RCC 7860 (cell line): ENCODE data around the gene IL27RA.
"Not testable (repeated sequence)": the region's sequence is repeated elsewhere in the genome, so short reads cannot be mapped to it uniquely, and the experiment has no call there.

Experiments
- DNase-seq: peaks from one replicate; pipeline ENCODE4 v3.0.0-alpha.2; 2015; ENCODE audit warnings: low spot score
- FAIRE-seq: peaks from 2 replicates; lab custom pipeline; 2012; peaks lifted over from hg19 to GRCh38; lab: Jason Lieb, UNC

Gene IL27RA

DNA sequence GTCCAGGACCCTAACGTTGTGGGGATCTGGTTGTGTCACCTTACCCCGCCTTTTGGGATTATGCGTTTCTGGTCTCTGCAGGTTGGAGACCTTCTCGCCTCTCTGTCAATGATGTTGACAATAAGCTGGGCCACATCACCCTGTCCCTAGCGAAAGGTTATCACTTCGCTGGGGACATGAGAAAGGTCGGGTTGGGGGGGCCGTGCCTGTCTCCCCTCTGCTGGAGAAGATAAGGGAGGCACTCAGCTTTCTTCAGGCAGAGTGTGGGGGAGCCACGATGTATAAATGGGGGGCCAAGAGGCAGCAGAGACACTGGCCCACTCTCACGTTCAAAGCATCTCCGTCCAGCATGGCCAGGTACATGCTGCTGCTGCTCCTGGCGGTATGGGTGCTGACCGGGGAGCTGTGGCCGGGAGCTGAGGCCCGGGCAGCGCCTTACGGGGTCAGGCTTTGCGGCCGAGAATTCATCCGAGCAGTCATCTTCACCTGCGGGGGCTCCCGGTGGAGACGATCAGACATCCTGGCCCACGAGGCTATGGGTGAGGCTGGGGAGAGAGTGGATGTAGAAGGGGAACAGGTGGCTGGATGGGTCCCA, 3.6 kb upstream of the IL27RA start, which contains the start of gene RLN3:
Gene RLN3 (plus strand): TSS at position 293 of the 595 bp plus-strand sequence. CDS start 57 bp downstream, at position 350.
- no peak for DNase-seq
- no peak for FAIRE-seq

GRCh38 chr19:14028901-14029300, 2.7 kb upstream of the IL27RA start:
- FAIRE-seq (no peak), DNase-seq (no peak)

DNA sequence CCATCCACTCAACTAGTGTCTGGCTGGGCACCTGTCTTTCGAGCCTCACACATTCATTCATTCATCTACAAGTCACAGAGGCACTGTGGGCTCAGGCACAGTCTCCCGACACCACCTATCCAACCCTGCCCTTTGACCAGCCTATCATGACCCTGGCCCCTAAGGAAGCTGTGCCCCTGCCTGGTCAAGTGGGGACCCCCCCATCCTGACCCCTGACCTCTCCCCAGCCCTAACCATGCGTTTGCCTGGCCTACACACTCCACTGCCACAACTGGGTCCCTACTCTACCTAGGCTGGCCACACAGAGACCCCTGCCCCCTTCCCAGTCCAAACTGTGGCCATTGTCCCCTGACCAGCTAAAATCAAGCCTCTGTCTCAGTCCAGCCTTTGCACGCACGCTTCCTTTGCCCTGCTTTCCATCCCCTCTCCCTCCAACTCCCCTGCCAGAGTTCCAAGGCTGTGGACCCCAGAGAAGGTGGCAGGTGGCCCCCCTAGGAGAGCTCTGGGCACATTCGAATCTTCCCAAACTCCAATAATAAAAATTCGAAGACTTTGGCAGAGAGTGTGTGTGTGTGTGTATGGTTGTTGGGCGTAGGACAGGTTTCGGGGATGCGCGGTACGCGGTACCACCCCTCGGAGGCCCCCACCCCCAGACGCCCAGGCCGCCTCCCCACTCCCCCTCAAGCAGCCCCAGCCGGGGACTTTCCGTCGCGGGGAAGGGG, 404 bp upstream of the IL27RA start:
- FAIRE-seq: no peak
- no peak for DNase-seq

DNA sequence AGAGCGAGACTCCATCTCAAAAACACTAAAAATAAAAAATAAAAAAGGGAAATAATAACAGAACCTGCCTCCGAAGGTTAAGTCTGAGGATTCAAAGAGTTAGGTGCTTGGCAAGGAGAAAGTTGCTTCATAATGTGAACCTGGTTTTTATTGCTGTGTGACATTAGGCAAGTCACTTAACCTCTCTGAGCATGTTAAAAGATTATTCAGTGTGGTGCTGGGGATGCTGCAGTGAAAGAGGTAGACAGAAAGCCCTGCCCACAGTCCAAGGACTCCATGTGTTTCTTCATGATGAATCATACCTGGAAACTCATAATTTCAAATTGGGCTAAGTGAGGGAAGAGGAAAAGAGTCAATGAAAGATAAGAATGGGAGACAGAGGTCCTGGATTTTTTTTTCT, 2.4 kb downstream of the IL27RA start:
- FAIRE-seq: no peak

GRCh38 chr19:14035159-14035558, 3.6 kb downstream of the IL27RA start:
- not testable (repeated sequence) for DNase-seq, FAIRE-seq

More for the DNA sequence above, 2.4 kb downstream of the IL27RA start:
- no peak for DNase-seq

- FAIRE-seq (no peak), DNase-seq (no peak)
These were observed 4.1 kb downstream of the IL27RA start for GRCh38 chr19:14035706-14036105.

DNA sequence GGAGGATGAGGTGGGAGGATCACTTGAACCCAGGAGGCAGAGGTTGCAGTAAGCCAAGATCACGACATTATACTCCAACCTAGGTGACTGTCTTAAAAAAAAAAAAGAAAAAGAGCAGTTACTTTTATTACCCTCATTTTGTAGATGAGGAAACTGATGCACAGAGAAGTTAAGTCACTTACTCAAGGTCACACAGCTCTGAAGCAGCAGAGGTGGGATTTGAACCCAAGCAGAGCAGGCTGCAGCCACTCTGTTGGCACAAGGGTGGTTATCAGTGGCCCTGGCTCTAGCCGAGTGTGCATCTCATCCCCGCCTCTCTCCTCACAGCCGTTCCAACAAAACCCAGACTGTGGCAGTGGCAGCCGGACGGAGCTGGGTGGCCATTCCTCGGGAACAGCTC, 7.6 kb downstream of the IL27RA start:
- FAIRE-seq (no peak), DNase-seq (no peak)

- FAIRE-seq, DNase-seq: not testable (repeated sequence)
These were observed 11.4 kb downstream of the IL27RA start for GRCh38 chr19:14042659-14043608.

DNA sequence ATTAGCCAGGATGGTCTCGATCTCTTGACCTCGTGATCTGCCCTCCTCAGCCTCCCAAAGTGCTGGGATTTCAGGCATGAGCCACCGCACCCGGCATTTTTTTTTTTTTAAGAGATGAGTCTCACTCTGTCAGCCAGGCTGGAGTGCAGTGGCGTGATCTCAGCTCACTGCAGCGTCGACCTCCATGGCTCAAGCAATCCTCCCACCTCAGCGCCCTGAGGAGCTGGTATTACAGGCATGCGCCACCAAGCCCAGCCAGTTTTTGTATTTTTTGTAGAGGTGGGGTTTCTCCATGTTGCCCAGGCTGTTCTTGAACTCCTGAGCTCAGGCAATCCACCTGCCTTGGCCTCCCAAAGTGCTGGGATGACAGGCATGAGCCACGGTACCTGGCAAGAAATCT, 16.3 kb downstream of the IL27RA start:
- not testable (repeated sequence) for DNase-seq, FAIRE-seq

DNA sequence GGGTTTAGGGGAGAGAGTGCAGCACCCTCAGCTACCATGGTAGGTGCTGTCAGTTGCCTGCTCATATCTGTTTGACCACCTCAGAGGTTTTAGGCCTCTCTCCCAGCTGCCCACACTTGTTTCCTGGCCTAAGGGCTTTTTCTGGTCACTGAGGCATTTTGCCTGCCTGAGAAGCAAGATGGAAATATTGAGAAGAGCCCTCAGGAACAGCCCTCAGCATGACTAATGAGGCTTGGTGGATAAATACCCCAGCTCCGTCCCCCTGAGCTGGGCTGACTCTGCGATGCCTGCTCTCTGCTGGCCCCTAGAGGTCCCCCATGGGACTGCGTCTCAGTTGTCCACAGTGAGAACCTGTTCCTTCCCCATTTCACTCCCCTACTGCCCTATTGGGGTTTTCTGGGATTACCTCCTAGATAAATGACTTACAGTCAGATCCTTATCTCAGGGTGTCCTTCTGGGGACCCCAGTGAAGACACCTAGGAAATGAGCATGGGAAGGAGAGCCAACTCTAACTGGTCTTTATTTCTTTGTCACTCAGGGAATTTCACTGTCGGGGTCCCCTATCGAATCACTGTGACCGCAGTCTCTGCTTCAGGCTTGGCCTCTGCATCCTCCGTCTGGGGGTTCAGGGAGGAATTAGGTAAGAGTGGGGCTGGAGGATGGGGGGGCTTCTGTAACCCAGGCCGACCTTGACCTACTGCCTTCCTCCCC, 17.0 kb downstream of the IL27RA start:
- FAIRE-seq (no peak), DNase-seq (peak; percentile 14)

GRCh38 chr19:14050512-14050911, 18.9 kb downstream of the IL27RA start:
- DNase-seq (no peak), FAIRE-seq (no peak)

- not testable (repeated sequence) for FAIRE-seq, DNase-seq
These were observed 19.4 kb downstream of the IL27RA start for GRCh38 chr19:14050961-14051360.

GRCh38 chr19:14051980-14052379, 20.4 kb downstream of the IL27RA start:
- FAIRE-seq: no peak

GRCh38 chr19:14052470-14052869, 20.9 kb downstream of the IL27RA start:
- DNase-seq (no peak), FAIRE-seq (no peak)

More at GRCh38 chr19:14051980-14052379, 20.4 kb downstream of the IL27RA start:
- no peak for DNase-seq

DNA sequence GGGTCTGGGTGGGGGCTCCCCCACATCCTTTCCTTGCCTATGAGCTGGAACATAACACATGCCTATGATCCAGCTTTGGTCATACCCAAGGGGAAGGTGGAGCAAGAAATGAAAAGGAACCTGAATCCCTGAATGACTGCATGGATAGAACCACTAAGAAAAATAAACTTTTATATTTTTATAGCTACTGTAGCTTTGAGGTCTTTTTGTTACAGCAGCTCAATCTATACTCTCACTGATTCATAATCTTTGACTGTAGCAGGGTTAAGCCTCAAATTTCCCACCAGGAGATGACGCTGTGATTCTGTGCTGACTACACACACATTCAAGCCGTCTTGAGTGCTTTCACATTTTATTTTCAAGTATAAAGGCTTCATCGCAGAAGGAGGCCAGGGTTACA, 21.5 kb downstream of the IL27RA start:
- no peak for FAIRE-seq

GRCh38 chr19:14053500-14053899, 21.9 kb downstream of the IL27RA start:
- DNase-seq (no peak), FAIRE-seq (no peak)

More for the DNA sequence above, 21.5 kb downstream of the IL27RA start:
- DNase-seq: no peak

GRCh38 chr19:14054099-14054498, 22.5 kb downstream of the IL27RA start:
- FAIRE-seq: no peak
- DNase-seq: no peak

DNA sequence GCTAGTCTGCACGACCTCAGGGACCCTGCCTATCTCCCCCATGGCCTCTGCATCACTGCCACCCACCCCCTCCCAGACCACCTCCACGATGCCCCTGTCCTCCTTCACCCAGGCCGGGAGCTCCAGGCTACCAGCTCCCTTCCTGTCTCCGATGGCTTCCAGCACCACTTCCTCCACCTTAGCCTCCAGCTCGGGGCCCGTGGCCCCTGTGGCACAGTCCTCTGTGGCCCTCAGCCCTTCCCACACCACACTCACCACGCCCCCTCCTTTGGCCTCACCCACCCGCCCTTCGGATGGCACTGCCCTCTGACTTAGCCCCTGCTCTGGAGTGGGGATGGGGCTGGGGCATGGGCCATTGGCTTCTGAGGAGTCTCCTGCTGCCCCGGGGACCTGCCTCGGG, 23.2 kb downstream of the IL27RA start:
- DNase-seq (no peak), FAIRE-seq (no peak)

DNA sequence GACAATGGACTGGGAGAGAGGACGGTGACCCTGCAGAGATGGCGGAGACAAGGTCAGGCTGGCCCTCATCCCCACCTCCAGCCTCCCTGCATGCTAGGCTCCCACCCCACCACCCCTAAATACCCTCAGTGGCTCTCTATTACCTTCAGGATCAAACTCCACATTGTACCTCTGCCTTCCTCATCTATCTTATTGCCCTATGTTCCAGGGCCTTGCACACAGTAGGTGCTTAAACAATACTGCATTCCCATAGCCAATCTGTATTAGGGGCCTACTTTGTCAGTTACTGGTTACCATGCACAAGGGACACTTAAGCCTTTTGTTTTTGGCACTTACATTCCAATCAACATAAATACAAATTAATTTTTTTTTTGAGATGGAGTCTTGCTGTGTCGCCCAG, 23.8 kb downstream of the IL27RA start:
- FAIRE-seq (no peak), DNase-seq (no peak)

- no peak for DNase-seq
- FAIRE-seq: no peak
These were observed 24.6 kb downstream of the IL27RA start for GRCh38 chr19:14056069-14056666.
